Loucy (cell line): ENCODE measurements around the gene GARIN5A.

ENCODE experiments used
- EZH2phosphoT487 ChIP-seq: fragments of 200-600 bp; IDR thresholded peaks from 2 replicates; pipeline ENCODE4 v1.6.1; 2018; ENCODE audit warnings: antibody characterized with exemption, mild to moderate bottlenecking, moderate library complexity, borderline replicate concordance
- TF ChIP-seq, protein P1 (sequence below): fragments of 200-600 bp; sonication (generic); conservative IDR thresholded peaks from 2 replicates; pipeline ENCODE4 v1.5.1; 2014; ENCODE audit warnings: mild to moderate bottlenecking, antibody characterized with exemption, low read length

DNA sequence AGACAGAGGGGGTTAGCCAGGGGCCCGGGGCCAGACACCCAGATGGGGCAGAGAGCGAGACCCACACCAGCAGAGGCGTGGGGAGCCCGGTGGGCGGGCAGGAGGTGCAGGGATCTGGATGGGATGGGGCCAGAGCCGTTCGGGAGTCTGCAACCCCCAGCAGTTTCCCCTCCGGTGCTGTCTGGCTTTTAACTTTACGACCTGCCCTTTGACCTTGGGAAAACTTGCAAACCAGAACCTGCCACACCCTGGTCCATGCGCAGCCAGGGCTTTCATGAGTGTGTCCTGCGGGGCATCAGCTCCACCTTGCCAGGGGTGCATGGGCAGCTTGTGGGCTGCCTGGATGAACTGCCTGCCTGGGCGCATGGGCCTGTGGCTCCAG lies 24.5 kb upstream of the GARIN5A start:
- TF ChIP-seq, protein P1, sequence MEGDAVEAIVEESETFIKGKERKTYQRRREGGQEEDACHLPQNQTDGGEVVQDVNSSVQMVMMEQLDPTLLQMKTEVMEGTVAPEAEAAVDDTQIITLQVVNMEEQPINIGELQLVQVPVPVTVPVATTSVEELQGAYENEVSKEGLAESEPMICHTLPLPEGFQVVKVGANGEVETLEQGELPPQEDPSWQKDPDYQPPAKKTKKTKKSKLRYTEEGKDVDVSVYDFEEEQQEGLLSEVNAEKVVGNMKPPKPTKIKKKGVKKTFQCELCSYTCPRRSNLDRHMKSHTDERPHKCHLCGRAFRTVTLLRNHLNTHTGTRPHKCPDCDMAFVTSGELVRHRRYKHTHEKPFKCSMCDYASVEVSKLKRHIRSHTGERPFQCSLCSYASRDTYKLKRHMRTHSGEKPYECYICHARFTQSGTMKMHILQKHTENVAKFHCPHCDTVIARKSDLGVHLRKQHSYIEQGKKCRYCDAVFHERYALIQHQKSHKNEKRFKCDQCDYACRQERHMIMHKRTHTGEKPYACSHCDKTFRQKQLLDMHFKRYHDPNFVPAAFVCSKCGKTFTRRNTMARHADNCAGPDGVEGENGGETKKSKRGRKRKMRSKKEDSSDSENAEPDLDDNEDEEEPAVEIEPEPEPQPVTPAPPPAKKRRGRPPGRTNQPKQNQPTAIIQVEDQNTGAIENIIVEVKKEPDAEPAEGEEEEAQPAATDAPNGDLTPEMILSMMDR, result no peak
- no peak for TF ChIP-seq EZH2phosphoT487
